Glomerular visceral epithelial cell (primary cell): ENCODE data around the gene SF1.

Source experiments
- DNase-seq: peaks from one replicate; pipeline ENCODE4 v3.0.0-alpha.2; 2016; ENCODE audit errors: extremely low spot score

SF1 gene

DNA sequence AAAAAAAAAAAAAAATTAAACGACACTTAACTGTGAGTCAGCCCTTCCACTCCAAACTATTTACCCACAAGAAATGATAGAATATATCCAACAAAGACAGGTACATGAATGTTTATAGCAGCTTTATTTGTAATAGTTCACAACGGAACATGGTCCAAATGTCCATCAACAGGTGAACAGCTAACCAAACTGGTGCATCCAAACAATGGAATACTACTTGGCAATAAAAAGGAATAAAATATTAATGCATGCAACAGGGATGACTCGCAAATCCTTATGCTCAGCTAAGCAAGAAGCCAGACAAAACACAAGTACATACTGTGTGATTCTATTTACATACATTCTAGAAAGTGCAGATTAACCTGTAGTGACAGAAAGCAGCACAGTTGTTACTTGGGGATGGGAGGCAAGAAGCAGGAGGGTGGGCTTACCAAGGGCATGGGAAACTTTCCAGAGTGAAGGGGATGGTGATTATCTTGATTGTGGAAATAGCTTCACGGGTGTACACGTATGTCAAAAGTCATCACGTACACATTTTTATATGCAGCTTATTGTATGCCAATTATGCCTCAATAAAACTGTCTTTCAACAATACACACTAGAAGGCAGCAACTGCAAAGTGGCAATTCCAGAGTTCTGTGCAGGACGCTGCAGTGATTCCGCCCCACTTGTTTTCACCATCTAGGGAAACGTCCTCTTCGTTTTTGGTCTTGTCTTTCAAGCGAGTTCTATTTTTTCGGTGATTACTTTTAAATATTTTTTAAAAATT lies 6.7 kb upstream of the SF1 start:
- DNase-seq: no peak

- DNase-seq: no peak
These were observed 194 bp downstream of the SF1 start for GRCh38 chr11:64778223-64778472.

- peak; percentile 81 for DNase-seq
These were observed 706 bp downstream of the SF1 start for GRCh38 chr11:64777449-64778222.

GRCh38 chr11:64776875-64777274 lies 1.5 kb downstream of the SF1 start:
- DNase-seq: no peak

- no peak for DNase-seq
These were observed 1.9 kb downstream of the SF1 start for GRCh38 chr11:64776425-64776824.

DNA sequence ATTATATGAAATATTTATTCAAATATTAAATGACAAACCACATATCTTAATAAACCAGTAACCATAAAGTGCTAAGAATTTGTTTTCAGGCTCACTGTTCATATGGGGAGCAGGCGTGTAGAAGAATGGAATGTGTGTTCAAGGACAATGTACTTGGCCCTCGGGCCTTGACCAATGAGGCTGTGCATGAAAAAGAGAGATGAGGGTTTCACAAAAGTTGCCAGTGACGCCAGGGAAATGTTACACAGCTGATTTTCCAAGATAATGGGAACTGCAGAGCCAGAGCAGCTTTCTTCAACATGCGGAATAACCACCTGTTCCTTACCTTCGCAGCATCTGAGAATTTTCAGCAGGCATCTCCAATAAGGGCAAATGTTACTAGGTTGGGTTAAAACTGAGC lies 4.2 kb downstream of the SF1 start:
- no peak for DNase-seq

DNA sequence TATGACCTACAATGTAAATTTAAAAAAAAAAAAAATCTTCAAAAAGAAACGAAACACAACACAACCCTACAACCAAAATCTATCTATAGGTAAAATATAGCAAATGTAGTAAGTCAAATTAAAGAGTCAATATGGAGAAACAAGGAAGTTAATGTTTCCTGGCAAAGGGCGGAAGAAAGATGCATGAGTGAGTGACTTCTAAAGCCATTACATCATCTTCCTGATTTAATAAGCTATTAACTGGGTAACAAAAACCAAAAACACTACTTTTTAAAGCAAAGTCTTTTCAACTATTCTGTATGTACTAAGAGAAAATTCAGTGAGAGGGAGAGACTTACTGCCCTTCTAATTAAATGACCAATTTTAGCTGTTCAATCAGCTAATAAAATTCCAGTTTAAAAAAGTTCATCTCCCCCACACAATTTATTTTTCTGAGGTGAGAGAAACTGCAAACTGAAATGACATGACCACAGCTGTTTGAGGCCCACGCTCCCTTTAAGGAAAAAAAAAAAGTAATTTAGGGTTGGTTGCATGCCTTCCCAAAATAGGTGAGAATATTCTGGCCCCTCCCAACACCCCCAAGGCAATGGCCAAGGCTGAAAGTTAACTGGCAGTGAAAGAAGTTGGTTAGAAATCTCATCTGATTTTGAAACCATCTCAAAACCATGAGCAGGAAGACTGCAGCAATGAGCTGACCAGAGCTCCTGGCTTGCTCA lies 5.9 kb downstream of the SF1 start:
- DNase-seq: no peak

DNA sequence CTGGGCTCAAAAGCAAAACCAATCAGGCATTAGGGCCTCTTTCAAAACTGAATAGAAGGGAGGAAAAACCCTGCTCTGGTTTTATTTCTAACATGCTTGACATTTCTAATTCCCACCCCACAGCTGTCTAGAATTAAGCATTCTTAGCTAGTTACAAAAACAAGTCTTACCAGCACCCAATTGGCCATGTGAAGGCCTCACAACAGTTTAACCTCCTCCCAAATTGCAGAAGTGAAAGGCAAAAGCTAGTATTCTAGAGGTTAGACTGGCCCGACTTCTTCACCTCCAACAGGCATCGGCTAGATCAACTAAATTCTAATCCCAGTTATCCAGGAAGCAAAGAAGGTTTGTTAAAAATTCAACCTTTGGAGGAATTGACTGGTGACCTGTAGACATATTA lies 6.5 kb downstream of the SF1 start:
- DNase-seq: no peak

DNA sequence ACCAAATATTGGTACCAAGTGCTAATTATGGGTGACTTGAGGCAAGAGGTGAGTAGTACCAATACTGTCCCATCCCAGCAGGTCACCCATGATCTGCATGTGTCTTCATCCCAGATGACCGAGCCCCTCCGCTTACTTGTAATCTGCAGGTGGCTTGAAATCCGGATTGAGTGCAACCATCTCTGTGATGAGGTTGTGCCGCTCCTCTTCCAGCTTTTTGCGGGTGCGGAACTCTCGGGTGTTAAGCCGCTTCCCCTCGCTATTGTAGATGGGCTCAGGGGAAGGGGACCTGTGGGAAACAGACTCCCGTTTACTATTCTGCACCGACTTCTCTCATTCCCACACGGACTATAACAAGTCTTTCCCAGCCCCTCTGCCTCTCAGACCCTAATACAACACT lies 8.2 kb downstream of the SF1 start:
- no peak for DNase-seq

GRCh38 chr11:64769283-64769682 lies 9.1 kb downstream of the SF1 start:
- DNase-seq: no peak

DNA sequence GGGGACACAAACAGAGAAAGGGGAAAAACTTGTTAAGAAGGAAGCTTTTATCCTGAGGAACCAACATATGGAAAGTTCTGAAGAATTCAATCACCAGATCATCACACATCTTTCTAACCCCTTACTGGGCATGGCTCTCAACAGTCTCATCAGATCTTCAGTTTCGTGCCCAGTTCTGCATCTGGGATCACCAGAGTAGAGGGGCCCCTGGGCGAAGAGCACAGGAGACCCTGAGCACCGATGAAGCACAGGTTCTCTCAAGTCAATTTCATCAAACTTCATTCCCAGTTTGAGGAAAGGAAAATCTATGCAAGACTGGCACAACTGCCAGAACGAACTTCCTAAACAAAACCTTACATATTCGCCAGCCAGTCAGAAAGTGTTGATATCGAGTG lies 10.0 kb downstream of the SF1 start:
- no peak for DNase-seq

GRCh38 chr11:64767344-64768299 lies 10.7 kb downstream of the SF1 start:
- DNase-seq: peak; percentile 58

DNA sequence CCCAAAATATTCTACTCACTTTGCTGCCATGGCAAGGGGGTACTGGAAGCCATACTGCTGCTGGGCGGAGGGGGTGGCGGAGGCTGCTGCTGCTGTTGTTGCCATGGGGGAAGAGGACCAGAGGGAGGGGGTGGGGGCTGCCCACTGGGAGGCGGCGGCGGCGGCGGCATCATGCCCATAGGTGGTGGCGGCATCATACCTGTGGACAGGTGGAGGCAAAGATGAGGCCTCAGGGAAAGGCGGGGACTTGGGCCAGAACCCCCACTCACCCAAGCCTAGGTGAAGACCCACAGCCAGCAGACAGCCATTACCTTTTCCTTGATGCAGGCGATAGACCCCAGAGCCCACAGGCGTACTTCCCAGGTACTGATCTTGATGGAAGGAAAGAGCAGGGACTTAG lies 11.5 kb downstream of the SF1 start:
- DNase-seq: no peak

GRCh38 chr11:64765851-64766665 lies 12.3 kb downstream of the SF1 start:
- DNase-seq: no peak

- DNase-seq: no peak
These were observed 13.0 kb downstream of the SF1 start for GRCh38 chr11:64765291-64765850.

- no peak for DNase-seq
These were observed 13.6 kb downstream of the SF1 start for GRCh38 chr11:64764753-64765152.

GRCh38 chr11:64764040-64764611 lies 14.2 kb downstream of the SF1 start:
- no peak for DNase-seq

DNA sequence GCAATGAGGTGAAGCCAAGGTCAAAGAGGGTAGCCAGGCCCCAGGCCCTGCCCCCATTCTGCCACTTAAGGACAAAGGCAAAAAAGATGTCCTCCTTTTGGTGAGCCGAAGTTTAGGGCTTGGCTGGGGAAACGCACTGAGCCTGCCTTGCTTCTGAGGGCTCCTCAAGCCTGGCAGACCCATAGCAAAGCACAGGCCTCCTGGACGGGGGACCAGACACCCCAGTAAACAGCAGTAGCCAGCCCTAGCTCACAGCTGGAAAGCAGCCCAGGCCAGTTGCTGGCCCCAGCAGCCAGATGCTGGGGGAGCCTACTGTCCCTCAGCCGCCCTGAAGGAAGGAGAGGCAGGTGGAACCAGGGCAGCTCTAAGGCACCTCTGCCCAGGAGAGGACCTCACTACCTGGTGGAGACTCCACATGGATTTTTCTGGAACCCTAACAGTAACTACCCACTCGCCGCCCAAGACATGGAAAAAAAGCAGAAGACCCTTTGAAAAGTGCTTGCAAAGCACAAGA lies 14.8 kb downstream of the SF1 start:
- no peak for DNase-seq

GRCh38 chr11:64762674-64763525 lies 15.4 kb downstream of the SF1 start:
- peak; percentile 85 for DNase-seq
